Liver (tissue), 3 donors: Measurements from ENCODE around the gene WIPI1.
A peak's percentile ranks its signal among the peaks of the same experiment; 100 is the strongest.

ENCODE experiments used
- CTCF ChIP-seq: fragments of 150-350 bp; IDR thresholded peaks from 2 replicates; pipeline ENCODE4 v1.5.1; 2017; ENCODE audit warnings: improper control_type of control experiment, low read depth, low read length; ENCODE audit not compliant: missing input control
- JUND ChIP-seq, 2 donors: IDR thresholded peaks; 2 replicates each; pipeline ENCODE4 v1.6.1; 2016; ENCODE audit warnings: antibody characterized with exemption in 2 of 2
- REST ChIP-seq: IDR thresholded peaks from 2 replicates; pipeline ENCODE4 v1.6.1; 2016; ENCODE audit warnings: antibody characterized with exemption, mild to moderate bottlenecking
- donor health status: healthy.
- donor health status: healthy.

DNA sequence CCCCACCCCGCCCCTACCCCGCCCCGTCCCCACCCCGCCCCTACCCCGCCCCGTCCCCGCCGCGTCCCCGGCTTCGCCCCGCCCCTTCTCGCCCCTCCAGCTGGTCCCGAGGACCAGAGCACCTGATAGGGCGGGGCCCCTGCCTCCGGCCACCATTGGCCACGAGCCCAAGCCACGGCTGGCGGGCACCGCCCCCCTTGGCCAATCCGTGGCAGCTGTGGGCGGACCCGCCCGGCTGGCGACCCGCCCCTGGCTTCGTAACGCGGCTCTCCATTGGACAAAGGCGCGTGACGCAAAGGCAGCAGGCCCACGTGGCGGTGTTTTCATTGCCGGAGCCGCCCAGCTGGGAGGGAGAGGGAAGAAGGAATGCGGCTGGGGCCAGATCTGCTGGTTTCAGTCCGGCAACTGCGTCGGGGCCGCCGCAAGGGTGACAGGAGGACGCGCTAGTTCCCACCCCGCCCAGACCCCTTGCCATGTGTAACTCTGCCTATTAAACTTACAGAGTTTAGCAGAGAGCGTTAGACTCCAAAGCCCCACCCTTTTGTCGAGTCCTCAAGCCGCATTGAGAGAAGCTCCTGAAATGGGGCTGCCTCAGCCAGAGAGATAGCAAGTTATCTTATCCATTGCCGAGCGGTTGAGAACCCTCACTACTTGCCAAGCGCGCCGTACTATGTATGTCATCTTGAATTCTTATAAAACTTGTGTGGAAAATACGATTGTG lies 403 bp upstream of the WIPI1 start:
- TF ChIP-seq CTCF: peak; percentile 16
- TF ChIP-seq JUND (IDR thresholded peaks at IDR 0.05): no peak
- TF ChIP-seq REST: peak; percentile 87
